Measurements from ENCODE around the gene KCNIP3. TPM values are rescaled to one million over a fixed set of nuclear protein-coding genes. Genes with fewer than 3 reads are reported as not detected.

Gene KCNIP3
- total and polyA plus RNA-seq, 9 of the 15 experiments (the other 6 are each of a cell fraction or from before 2014, with no cell fraction given), result 0.04 TPM; not detected in 8

GRCh38 chr2:95345563-95346230 lies 48.5 kb downstream of the KCNIP3 start (continued):
- TF ChIP-seq HNRNPH1 (optimal IDR thresholded peaks at IDR 0.05; ENCODE audit: low read depth, low read length) (no peak), RBM15 (IDR thresholded peaks at IDR 0.05; ENCODE audit: insufficient read depth, low read length) (no peak), ASH1L (IDR thresholded peaks at IDR 0.05; ENCODE audit: borderline replicate concordance, low read depth, partially characterized antibody) (no peak), RAD21 (CRISPR knock-in tag; conservative IDR thresholded peaks at IDR 0.05 in 1 of 2, IDR thresholded peaks at IDR 0.05 in 1 of 2) (peak; percentile 38 to 74), ZNF431 (CRISPR knock-in tag; IDR thresholded peaks at IDR 0.05) (no peak), SRSF7 (optimal IDR thresholded peaks at IDR 0.05; ENCODE audit: low read depth, low read length) (no peak), ZFX (CRISPR knock-in tag; IDR thresholded peaks at IDR 0.05) (0 out of 2 replicates have a peak, but pooled peaks have one; percentile 33), KDM1A (IDR thresholded peaks at IDR 0.05) (peak in 1 of 2 experiments; percentile 52; a peak in 1 of 4 replicates), HLTF (IDR thresholded peaks at IDR 0.05) (no peak), FOXO4 (CRISPR knock-in tag; IDR thresholded peaks at IDR 0.05) (0 out of 2 replicates have a peak, but pooled peaks have one; percentile 28), E2F1 (CRISPR knock-in tag; IDR thresholded peaks at IDR 0.05) (no peak), KLF10 (CRISPR knock-in tag; IDR thresholded peaks at IDR 0.05) (no peak), ZNF197 (CRISPR knock-in tag; IDR thresholded peaks at IDR 0.05; ENCODE audit: low read depth) (no peak), NBN (IDR thresholded peaks at IDR 0.05; ENCODE audit: low read depth) (no peak), MAZ (CRISPR knock-in tag; conservative IDR thresholded peaks at IDR 0.05 in 1 of 2, IDR thresholded peaks at IDR 0.05 in 1 of 2) (peak in 1 of 2 experiments; percentile 13; a peak in 1 of 4 replicates), CBFA2T3 (IDR thresholded peaks at IDR 0.05) (no peak), TAF1 (IDR thresholded peaks at IDR 0.05; ENCODE audit: control insufficient read depth, extremely low read depth, insufficient read depth, low read length, severe bottlenecking) (no peak), NCOA6 (IDR thresholded peaks at IDR 0.05) (no peak), ZBTB2 (IDR thresholded peaks at IDR 0.05) (no peak), XRCC5 (IDR thresholded peaks at IDR 0.05; ENCODE audit: low read depth, low read length) (0 out of 2 replicates have a peak, but pooled peaks have one; percentile 40), ZNF253 (CRISPR knock-in tag; conservative IDR thresholded peaks at IDR 0.05) (no peak), MNT (conservative IDR thresholded peaks at IDR 0.05) (peak in 1 of 2 experiments; percentile 38; a peak in 1 of 4 replicates)

All from K562 (cell line).